NB4 (cell line): ENCODE results near the gene LYRM4.

Source experiments
- MYC ChIP-seq: IDR thresholded peaks from 2 replicates; pipeline ENCODE4 v1.6.1; 2011; ENCODE audit warnings: low read depth, low read length
- POLR2A ChIP-seq: IDR thresholded peaks from 2 replicates; pipeline ENCODE4 v1.6.1; 2011; ENCODE audit warnings: mild to moderate bottlenecking; ENCODE audit not compliant: insufficient read length; ENCODE audit errors: extremely low read depth
- TF ChIP-seq, protein P1 (sequence below): IDR thresholded peaks from one replicate; pipeline ENCODE4 v1.5.1; 2012; ENCODE audit warnings: low read depth, low read length
- TF ChIP-seq, protein P2 (sequence below): IDR thresholded peaks from 2 replicates; pipeline ENCODE4 v1.6.1; 2011; ENCODE audit warnings: low read depth, low read length

DNA sequence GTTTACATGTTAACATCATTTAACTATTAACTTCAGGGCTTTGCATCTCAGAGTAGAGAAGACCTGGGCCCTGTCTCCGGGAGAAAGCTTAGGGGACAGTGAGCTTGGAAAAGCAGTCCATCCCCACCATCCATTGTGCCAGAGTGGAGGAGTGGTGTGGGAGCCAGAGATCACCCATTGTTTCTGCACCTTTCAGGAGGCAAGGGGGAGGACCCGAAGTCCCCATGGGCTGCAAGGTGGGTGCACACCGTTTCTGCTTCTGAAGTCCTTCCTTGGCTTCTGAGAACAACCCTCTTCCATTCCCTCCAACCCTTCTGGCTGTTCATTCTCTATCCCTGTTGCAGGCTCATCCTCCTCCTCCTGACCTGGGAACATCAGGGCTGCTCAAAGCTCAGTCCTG lies 179.6 kb downstream of the LYRM4 start:
- TF ChIP-seq, protein P1, sequence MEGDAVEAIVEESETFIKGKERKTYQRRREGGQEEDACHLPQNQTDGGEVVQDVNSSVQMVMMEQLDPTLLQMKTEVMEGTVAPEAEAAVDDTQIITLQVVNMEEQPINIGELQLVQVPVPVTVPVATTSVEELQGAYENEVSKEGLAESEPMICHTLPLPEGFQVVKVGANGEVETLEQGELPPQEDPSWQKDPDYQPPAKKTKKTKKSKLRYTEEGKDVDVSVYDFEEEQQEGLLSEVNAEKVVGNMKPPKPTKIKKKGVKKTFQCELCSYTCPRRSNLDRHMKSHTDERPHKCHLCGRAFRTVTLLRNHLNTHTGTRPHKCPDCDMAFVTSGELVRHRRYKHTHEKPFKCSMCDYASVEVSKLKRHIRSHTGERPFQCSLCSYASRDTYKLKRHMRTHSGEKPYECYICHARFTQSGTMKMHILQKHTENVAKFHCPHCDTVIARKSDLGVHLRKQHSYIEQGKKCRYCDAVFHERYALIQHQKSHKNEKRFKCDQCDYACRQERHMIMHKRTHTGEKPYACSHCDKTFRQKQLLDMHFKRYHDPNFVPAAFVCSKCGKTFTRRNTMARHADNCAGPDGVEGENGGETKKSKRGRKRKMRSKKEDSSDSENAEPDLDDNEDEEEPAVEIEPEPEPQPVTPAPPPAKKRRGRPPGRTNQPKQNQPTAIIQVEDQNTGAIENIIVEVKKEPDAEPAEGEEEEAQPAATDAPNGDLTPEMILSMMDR, result no peak
- TF ChIP-seq POLR2A, result no peak
- no peak for TF ChIP-seq MYC
- TF ChIP-seq, protein P2, sequence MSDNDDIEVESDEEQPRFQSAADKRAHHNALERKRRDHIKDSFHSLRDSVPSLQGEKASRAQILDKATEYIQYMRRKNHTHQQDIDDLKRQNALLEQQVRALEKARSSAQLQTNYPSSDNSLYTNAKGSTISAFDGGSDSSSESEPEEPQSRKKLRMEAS, result no peak
